ENCODE results near the gene MED20. TPM values are rescaled to one million over a fixed set of nuclear protein-coding genes. Genes with fewer than 3 reads are reported as not detected.

MED20 gene
- total and polyA plus RNA-seq, 2 of the 8 experiments (the other 6 are each of a cell fraction or from before 2014, with no cell fraction given): 38.7 to 51.8 TPM

- Histone ChIP-seq H3K56ac (replicated peaks; ENCODE audit: insufficient read length, low read depth, low read length) (no peak overlapping the region), H2BK12ac (ENCODE audit: low read depth, low read length) (no peak overlapping the region), H3K18ac (ENCODE audit: extremely low read depth, low read length) (no peak overlapping the region), H3K36me3 (ENCODE audit: control insufficient read depth in 2 of 4, insufficient read depth in 4 of 4, low read length in 3 of 4) (peaks cover 0 to 13% (median 0%) of the 10 kb centered on the region in 4 experiments; a peak in 3 of 8 replicates), H2AK5ac (ENCODE audit: low read depth, low read length) (no peak overlapping the region), H4K91ac (replicated peaks; ENCODE audit: insufficient read length, low read length) (no peak overlapping the region), H3K4me1 (replicated peaks in 1 of 4; ENCODE audit: control insufficient read depth in 3 of 4, insufficient read depth in 4 of 4, low read length in 3 of 4) (no peaks in the 10 kb centered on the region), H3K79me2 (ENCODE audit: control insufficient read depth in 1 of 2, insufficient read depth in 2 of 2, low read length in 2 of 2) (no peaks in the 10 kb centered on the region), H3K4ac (replicated peaks; ENCODE audit: insufficient read length, low read depth, low read length) (no peak overlapping the region), H4K5ac (ENCODE audit: insufficient read length, low read depth, low read length) (no peak overlapping the region), H3K14ac (ENCODE audit: insufficient read length) (no peak overlapping the region), H2BK15ac (ENCODE audit: low read length) (no peak overlapping the region), H2AFZ (ENCODE audit: low read length) (no peak overlapping the region), H3K23ac (ENCODE audit: insufficient read length) (no peak overlapping the region), H3K27me3 (replicated peaks in 1 of 4; ENCODE audit: control insufficient read depth in 3 of 4, extremely low read depth in 1 of 4, insufficient read depth in 3 of 4, low read length in 3 of 4) (no peaks in the 10 kb centered on the region), H3K27ac (ENCODE audit: low read depth, low read length) (no peak overlapping the region), H3K79me1 (ENCODE audit: low read depth, low read length) (no peaks in the 10 kb centered on the region), H2BK5ac (ENCODE audit: low read depth, low read length) (no peak overlapping the region), H2BK120ac (replicated peaks; ENCODE audit: low read depth, low read length) (no peak overlapping the region), H3K9me3 (ENCODE audit: insufficient read depth in 2 of 2, low read depth in 1 of 2, low read length in 1 of 2) (no peaks in the 10 kb centered on the region), H3K23me2 (ENCODE audit: low read depth, low read length) (no peaks in the 10 kb centered on the region), H4K20me1 (replicated peaks in 1 of 2; ENCODE audit: control insufficient read depth in 1 of 2, insufficient read depth in 2 of 2, low read length in 2 of 2) (peaks cover 0 to 2% of the 10 kb centered on the region in 2 experiments), H3K9ac (replicated peaks in 1 of 4; ENCODE audit: extremely low read depth in 1 of 4, low read depth in 3 of 4, low read length in 3 of 4) (no peak overlapping the region), H4K8ac (ENCODE audit: extremely low read depth, insufficient read depth, low read length) (no peak overlapping the region), H2BK20ac (ENCODE audit: low read length) (no peak overlapping the region), H3K4me2 (ENCODE audit: insufficient read depth in 1 of 2, low read depth in 2 of 2, low read length in 2 of 2) (no peak overlapping the region), H3K4me3 (ENCODE audit: extremely low read depth in 1 of 4, insufficient read depth in 2 of 4, low read depth in 3 of 4, low read length in 4 of 4) (no peak overlapping the region)
- 86% methylated on average over 2 of the region's 2 CpGs; no CpG with 5 or more reads in 1 of the 2 experiments for WGBS, 2 experiments (ENCODE audit: extremely low coverage in 1 of 2, insufficient coverage in 1 of 2, insufficient read length in 1 of 2, insufficient replicate concordance in 2 of 2, low coverage in 1 of 2, low lambda C conversion rate in 2 of 2, missing lambda C conversion rate in 1 of 2)
- CTCF ChIA-PET (ENCODE audit: partially characterized antibody): interaction anchor here (1.7 to 5.7 kb wide), 2 partner anchors 25 to 173 kb away, joined by 5 to 26 read pairs; no protein-coding TSS in a partner anchor
- no peak for FAIRE-seq
- no peak for DNase-seq (ENCODE audit: low read depth in 1 of 2, low spot score in 2 of 2)
- POLR2A ChIA-PET (ENCODE audit: partially characterized antibody): interaction anchor here (1.0 to 1.4 kb wide), 2 partner anchors 10 to 50 kb away, joined by 3 read pairs; partner anchors contain the start of genes BYSL and MED20
- TF ChIP-seq POU5F1 (IDR thresholded peaks at IDR 0.05; ENCODE audit: low read depth, low read length) (no peak), TEAD4 (IDR thresholded peaks at IDR 0.05; ENCODE audit: low read depth, low read length) (no peak), CEBPB (IDR thresholded peaks at IDR 0.05; ENCODE audit: low read depth, low read length) (no peak), HDAC6 (IDR thresholded peaks at IDR 0.05; ENCODE audit: low read depth, low read length) (no peak), MAFK (IDR thresholded peaks at IDR 0.05; ENCODE audit: low read depth, low read length) (no peak), PHF8 (conservative IDR thresholded peaks at IDR 0.05; ENCODE audit: low read depth, low read length) (no peak), SP1 (IDR thresholded peaks at IDR 0.05; ENCODE audit: low read depth, low read length) (no peak), EGR1 (IDR thresholded peaks at IDR 0.05; ENCODE audit: borderline replicate concordance, low read depth, low read length) (no peak), BCL11A (IDR thresholded peaks at IDR 0.05; ENCODE audit: low read depth in 2 of 2, low read length in 2 of 2) (no peak), SIRT6 (IDR thresholded peaks at IDR 0.05; ENCODE audit: low read length) (no peak), CHD2 (IDR thresholded peaks at IDR 0.05; ENCODE audit: low read length) (no peak), CBX5 (IDR thresholded peaks at IDR 0.05; ENCODE audit: low read depth, low read length) (no peak)
These were observed 49.2 kb downstream of the MED20 start for GRCh38 chr6:41871691-41872090.
